OCI-LY7 (cell line): ENCODE data around the gene LRRC23. TPM values are rescaled to one million over a fixed set of nuclear protein-coding genes. Genes with fewer than 3 reads are reported as not detected.

Source experiments
- BruUV-seq: library from RNA; stranded (reverse); fragments of 400-500 nt; replicated peaks from 2 replicates; lab custom pipeline; 2021; lab: Mats Ljungman, UMichigan
- CTCF ChIA-PET: fragments of 300-600 bp; sonication (Branson Sonifier 250); formaldehyde crosslinking; loops from one replicate; lab custom pipeline; 2022; ENCODE audit warnings: antibody characterized with exemption; ENCODE audit not compliant: unreplicated experiment; lab: Charles Lee
- POLR2A ChIA-PET: fragments of 300-600 bp; sonication (Branson Sonifier 250); formaldehyde crosslinking; loops from one replicate; lab custom pipeline; 2022; ENCODE audit warnings: antibody characterized with exemption; lab: Charles Lee
- DNase-seq: peaks from one replicate; pipeline ENCODE4 v3.0.0-alpha.2; 2015; ENCODE audit warnings: low spot score
- H2AFZ ChIP-seq: fragments of 200-600 bp; sonication (generic), shearing (Covaris generic); 2 replicates; pipeline ENCODE4 v1.6.1; 2014; ENCODE audit warnings: mild to moderate bottlenecking, antibody characterized with exemption, low read length, moderate library complexity
- H3K27ac ChIP-seq: fragments of 200-600 bp; sonication (generic); 2 replicates; pipeline ENCODE4 v1.5.1; 2014; ENCODE audit warnings: mixed run types, low read depth, mild to moderate bottlenecking, moderate library complexity, low read length, inconsistent platforms; ENCODE audit not compliant: poor library complexity, severe bottlenecking
- H3K36me3 ChIP-seq: fragments of 200-600 bp; sonication (generic); 2 replicates; pipeline ENCODE4 v1.6.1; 2014; ENCODE audit warnings: mild to moderate bottlenecking, antibody characterized with exemption, low read length, moderate library complexity, mixed read lengths; ENCODE audit not compliant: insufficient read depth
- H3K4me1 ChIP-seq: fragments of 200-600 bp; sonication (generic); 2 replicates; pipeline ENCODE4 v1.5.1; 2014; ENCODE audit warnings: mild to moderate bottlenecking, low read length; ENCODE audit not compliant: insufficient read depth, poor library complexity, severe bottlenecking
- H3K4me2 ChIP-seq: fragments of 200-600 bp; sonication (generic); 2 replicates; pipeline ENCODE4 v1.6.1; 2014; ENCODE audit warnings: mild to moderate bottlenecking, low read length
- H3K4me3 ChIP-seq: fragments of 200-600 bp; sonication (generic); 2 replicates; pipeline ENCODE4 v1.5.1; 2014; ENCODE audit warnings: mild to moderate bottlenecking, low read depth, low read length; ENCODE audit not compliant: poor library complexity, severe bottlenecking
- H3K79me2 ChIP-seq: fragments of 200-600 bp; sonication (generic); 2 replicates; pipeline ENCODE4 v1.6.1; 2016; ENCODE audit warnings: low read depth, mild to moderate bottlenecking, low read length, moderate library complexity, mixed read lengths; ENCODE audit not compliant: insufficient read depth
- H3K9me2 ChIP-seq: fragments of 200-600 bp; sonication (generic); 2 replicates; pipeline ENCODE4 v1.6.1; 2016; ENCODE audit warnings: mild to moderate bottlenecking, low read length, mixed read lengths; ENCODE audit not compliant: insufficient read depth
- H3K9me3 ChIP-seq: fragments of 200-600 bp; sonication (generic); 2 replicates; pipeline ENCODE4 v1.6.1; 2014; ENCODE audit warnings: mild to moderate bottlenecking, mixed run types, low read length, mixed read lengths
- H4K20me1 ChIP-seq: fragments of 200-600 bp; sonication (generic); 2 replicates; pipeline ENCODE4 v1.6.1; 2014; ENCODE audit warnings: mild to moderate bottlenecking, antibody characterized with exemption, low read length, moderate library complexity, mixed read lengths; ENCODE audit not compliant: insufficient read depth
- EZH2phosphoT487 ChIP-seq: fragments of 200-600 bp; sonication (generic); IDR thresholded peaks from 2 replicates; pipeline ENCODE4 v1.6.1; 2018; ENCODE audit warnings: low read depth, borderline replicate concordance, mild to moderate bottlenecking, mixed run types, antibody characterized with exemption, low read length, moderate library complexity, mixed read lengths
- intact Hi-C: fragments of 100-400 bp; cut with micrococcal nuclease; formaldehyde crosslinking; loops from one replicate; pipeline ENCODE4 v1.10.0; 2022; ENCODE audit not compliant: unreplicated experiment
- total RNA-seq, 2 experiments: library from RNA; depleted of rRNA in 1 of 2; stranded (reverse); fragments of >200 nt in 1 of 2; shearing (Covaris generic) in 1 of 2; gene quantifications; 2 replicates each; pipeline ENCODE4 v1.2.3, GENCODE V29; 2014 to 2022
- TF ChIP-seq, protein P1 (sequence below): fragments of 200-600 bp; sonication (generic); conservative IDR thresholded peaks from 2 replicates; pipeline ENCODE4 v1.5.1; 2014; ENCODE audit warnings: mild to moderate bottlenecking, antibody characterized with exemption, low read length, moderate library complexity, mixed read lengths

The LRRC23 gene
- total RNA-seq, 2 experiments from 2014 or later, result 17.7 to 19.8 TPM

DNA sequence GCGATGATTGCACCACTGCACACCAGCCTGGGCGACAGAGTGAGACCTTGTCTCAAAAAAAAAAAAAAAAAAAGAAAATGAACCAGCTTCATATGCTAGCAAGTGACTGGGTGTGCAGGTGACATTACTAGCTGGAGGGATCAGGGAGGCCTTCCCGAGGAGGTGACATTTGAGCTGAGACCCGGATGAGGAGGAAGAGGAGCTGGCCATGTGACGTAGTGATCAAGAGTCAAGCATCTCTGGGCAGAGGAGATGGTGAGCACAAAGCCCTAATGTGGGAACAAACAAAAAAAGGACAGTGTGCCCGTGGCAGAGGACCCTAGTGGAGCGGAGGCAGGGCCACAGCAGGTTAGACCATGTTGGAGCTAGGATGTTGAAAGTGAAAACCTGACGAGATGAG is 43.0 kb downstream of the LRRC23 start:
- H3K9me2 ChIP-seq, result no peaks in the 10 kb centered on the region
- ChIA-PET POLR2A (interaction anchor here (0.7 to 5.6 kb wide), 11 partner anchors 9 to 162 kb away, joined by 3 to 155 read pairs (median 6); partner anchors contain the start of gene LPCAT3), CTCF (interaction anchor here (0.8 to 6.0 kb wide), 3 partner anchors 13 to 110 kb away, joined by 3 to 110 read pairs (median 3); no protein-coding TSS in a partner anchor)
- DNase-seq, result peak; percentile 30
- 0 out of 2 replicates have a peak overlapping the region, but pooled peaks have one; percentile 89 for H3K4me2 ChIP-seq
- peaks cover 9% of the 10 kb centered on the region; the same call in 1 of the 2 replicates for H3K79me2 ChIP-seq
- H3K4me3 ChIP-seq, result no peak overlapping the region
- BruUV-seq, result no TSS peak
- TF ChIP-seq, protein P1, sequence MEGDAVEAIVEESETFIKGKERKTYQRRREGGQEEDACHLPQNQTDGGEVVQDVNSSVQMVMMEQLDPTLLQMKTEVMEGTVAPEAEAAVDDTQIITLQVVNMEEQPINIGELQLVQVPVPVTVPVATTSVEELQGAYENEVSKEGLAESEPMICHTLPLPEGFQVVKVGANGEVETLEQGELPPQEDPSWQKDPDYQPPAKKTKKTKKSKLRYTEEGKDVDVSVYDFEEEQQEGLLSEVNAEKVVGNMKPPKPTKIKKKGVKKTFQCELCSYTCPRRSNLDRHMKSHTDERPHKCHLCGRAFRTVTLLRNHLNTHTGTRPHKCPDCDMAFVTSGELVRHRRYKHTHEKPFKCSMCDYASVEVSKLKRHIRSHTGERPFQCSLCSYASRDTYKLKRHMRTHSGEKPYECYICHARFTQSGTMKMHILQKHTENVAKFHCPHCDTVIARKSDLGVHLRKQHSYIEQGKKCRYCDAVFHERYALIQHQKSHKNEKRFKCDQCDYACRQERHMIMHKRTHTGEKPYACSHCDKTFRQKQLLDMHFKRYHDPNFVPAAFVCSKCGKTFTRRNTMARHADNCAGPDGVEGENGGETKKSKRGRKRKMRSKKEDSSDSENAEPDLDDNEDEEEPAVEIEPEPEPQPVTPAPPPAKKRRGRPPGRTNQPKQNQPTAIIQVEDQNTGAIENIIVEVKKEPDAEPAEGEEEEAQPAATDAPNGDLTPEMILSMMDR, result no peak
- no peak for TF ChIP-seq EZH2phosphoT487
- H3K4me1 ChIP-seq, result peaks cover 77% of the 10 kb centered on the region
- no peak overlapping the region for H2AFZ ChIP-seq
- no peaks in the 10 kb centered on the region for H4K20me1 ChIP-seq
- intact Hi-C loops, result no loop called here
- peak overlapping the region; percentile 96 for H3K27ac ChIP-seq
- no peaks in the 10 kb centered on the region for H3K9me3 ChIP-seq
- H3K36me3 ChIP-seq, result no peaks in the 10 kb centered on the region

DNA sequence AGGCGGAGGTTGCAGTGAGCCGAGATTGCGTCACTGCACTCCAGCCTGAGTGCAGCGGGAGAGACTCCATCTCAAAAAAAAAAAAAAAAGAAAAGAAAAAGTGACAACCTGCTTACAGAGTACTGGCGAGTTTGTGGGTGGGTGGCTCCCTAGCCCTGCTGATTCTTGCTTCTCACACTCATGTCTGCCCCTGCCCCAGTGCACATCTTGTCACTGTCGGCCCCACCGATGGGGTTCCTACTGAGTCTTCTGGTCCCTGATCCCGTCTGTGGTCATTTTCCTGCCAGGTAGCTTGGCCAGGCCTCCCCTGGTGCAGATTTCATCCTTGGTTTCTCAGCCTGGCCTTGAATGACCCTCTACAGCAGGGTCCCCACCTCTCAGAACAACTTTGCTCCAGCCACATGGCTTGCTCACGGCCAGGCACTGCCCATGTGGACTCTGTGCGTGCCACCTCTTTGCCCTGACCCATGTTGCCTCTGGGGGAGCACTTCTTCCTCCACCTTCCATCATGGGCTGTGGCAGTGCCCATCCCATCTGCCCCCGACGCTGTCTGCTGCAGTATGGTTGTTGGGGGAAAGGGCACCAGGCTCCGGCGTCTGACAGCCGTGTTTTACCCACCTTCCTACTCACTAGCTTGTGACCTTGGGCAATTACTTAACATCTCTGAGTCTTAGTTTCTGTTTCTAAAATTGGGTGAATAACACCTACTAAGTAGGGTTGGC is 44.4 kb downstream of the LRRC23 start:
- no peaks in the 10 kb centered on the region for H3K9me2 ChIP-seq
- H3K36me3 ChIP-seq, result no peaks in the 10 kb centered on the region
- H4K20me1 ChIP-seq, result no peaks in the 10 kb centered on the region
- ChIA-PET POLR2A (interaction anchor here (0.7 to 1.2 kb wide), 4 partner anchors 8 to 318 kb away, joined by 3 to 16 read pairs (median 4); no protein-coding TSS in a partner anchor), CTCF (interaction anchor here (1.0 to 1.5 kb wide), 2 partner anchors 10 to 12 kb away, joined by 3 read pairs; no protein-coding TSS in a partner anchor)
- no peak for DNase-seq
- H3K27ac ChIP-seq, result no peak overlapping the region
- intact Hi-C loops, result no loop called here
- BruUV-seq, result no TSS peak
- TF ChIP-seq EZH2phosphoT487, result no peak
- TF ChIP-seq, protein P1, result peak; percentile 46; the same call in 1 of the 2 replicates
- peaks cover 9% of the 10 kb centered on the region; the same call in 1 of the 2 replicates for H3K79me2 ChIP-seq
- no peaks in the 10 kb centered on the region for H3K9me3 ChIP-seq
- no peak overlapping the region for H3K4me3 ChIP-seq
- peaks cover 85% of the 10 kb centered on the region for H3K4me1 ChIP-seq
- peak overlapping the region; percentile 14; the same call in 1 of the 2 replicates for H2AFZ ChIP-seq
- H3K4me2 ChIP-seq, result peak overlapping the region; percentile 25
